Activated CD4-positive, CD25-positive, alpha-beta regulatory T cell treated with anti-CD3 and anti-CD28 coated beads, Interleukin-2, amount 50 U/mL, for 16 hours (primary cell): ENCODE results near the gene TTLL1.
A peak's percentile ranks its signal among the peaks of the same experiment; 100 is the strongest.
"Not testable (repeated sequence)": the region's sequence is repeated elsewhere in the genome, so short reads cannot be mapped to it uniquely, and the experiment has no call there.

Experiments
- DNase-seq: peaks from one replicate; pipeline ENCODE4 v3.0.0-alpha.2; 2020; ENCODE audit warnings: low read depth, low spot score

The TTLL1 gene

DNA sequence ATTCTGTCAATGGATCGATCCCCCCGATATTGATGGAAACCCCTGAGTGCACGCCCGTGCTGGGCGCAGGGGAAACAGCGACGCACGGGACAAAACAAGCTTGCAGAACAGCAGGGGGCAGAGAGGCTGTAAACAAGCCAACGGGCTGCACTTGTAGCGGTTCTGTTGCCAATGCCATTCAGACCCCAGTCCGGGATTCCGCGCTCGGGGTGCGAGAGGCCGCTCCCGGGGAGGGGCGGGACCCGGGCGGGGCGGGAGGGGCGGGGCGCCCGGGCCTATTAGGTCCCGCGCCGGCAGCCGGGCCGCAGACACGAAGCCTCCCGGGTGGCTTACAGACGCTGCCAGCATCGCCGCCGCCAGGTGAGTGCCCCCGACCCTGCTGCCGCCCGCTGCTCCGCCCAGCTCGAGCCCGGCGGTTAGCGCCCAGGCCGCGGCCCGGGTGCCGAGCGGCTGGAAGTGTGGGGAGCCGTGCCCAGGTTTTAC, 21.3 kb upstream of the TTLL1 start, which contains the start of gene BIK:
Gene BIK (plus strand): TSS at position 307 of the 483 bp plus-strand sequence. CDS start 13,273 bp downstream, outside the sequence.
- peak; percentile 2 for DNase-seq

DNA sequence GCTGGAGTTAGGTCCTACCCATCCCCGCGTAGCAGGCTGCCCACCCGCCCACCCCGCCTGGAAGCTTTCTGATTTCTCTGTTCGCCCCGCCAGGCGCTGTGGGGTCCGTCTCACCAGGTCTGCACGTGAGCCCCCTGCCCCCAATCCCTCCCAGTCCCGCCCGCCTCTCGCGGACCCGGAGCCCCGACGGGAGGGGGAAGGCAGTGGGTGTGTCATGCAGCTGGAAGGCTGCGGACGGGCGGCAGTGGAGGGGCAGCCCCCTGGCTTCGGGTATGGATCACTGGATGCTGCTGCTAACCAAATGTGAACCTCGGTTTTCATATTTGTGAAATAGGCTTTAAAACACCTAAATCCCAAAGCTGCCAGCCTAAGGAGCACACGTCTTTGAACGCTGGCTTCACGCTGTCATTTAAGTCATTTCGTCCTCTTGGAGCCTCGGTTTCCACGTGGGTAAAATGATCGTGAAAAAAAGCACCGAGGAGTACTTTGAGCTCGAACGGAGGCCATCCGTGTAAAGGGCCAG, 20.8 kb upstream of the TTLL1 start:
- no peak for DNase-seq

DNA sequence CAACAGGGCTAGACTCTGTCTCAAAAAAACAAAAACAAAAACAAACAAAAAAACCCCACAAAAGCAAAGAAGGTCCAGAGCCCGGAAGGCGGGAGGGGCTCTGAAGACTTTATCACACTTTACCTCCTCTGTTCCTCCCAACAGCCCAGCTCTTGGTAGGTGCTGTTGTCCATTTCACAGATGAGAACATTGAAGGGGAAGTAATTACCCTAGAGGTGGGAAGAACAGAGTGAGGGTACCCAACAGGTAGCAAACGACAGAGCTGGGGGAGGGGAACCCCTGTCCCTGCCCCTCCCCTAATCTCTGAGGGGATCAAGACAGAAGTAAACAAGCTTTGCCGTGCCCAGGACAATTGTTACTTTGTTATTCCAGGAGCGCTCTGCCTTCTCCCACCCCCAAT, 20.3 kb upstream of the TTLL1 start:
- no peak for DNase-seq

DNA sequence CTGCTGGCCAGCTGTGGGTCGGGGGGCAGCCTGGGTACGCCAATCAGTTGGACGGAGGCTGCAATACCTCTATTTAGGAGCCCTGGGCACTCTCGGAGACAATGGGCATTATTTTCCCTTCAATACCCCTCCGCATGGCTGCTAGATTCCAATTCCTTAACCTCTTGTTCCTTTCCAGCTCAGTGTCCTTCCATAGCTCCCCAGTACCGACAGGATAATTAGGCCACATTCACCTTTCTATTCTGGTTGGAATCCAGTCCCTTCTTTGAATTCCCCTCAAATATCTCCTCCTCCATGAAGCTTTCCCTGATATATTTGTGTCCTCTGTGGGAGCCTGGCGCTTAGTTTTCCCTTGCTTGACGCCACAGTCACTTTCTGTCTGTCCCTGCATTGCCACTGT, 17.1 kb upstream of the TTLL1 start:
- DNase-seq, result no peak

DNA sequence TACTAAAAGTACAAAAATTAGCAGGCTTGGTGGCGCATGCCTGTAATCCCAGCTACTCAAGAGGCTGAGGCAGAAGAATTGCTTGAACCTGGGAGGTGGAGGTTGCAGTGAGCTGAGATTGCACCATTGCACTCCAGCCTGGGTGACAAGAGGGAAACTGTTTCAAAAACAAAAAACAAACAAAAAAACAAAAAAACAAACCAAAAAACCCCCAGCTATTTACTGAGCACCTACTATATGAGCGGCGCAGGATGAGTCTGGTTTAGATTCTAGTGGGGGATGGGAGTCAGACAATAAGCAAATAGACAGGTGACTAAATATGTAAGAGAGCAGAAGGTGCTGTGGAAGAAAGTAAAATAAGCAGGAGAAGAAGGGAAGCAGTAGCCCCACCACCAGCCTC, 15.8 kb upstream of the TTLL1 start:
- not testable (repeated sequence) for DNase-seq

DNA sequence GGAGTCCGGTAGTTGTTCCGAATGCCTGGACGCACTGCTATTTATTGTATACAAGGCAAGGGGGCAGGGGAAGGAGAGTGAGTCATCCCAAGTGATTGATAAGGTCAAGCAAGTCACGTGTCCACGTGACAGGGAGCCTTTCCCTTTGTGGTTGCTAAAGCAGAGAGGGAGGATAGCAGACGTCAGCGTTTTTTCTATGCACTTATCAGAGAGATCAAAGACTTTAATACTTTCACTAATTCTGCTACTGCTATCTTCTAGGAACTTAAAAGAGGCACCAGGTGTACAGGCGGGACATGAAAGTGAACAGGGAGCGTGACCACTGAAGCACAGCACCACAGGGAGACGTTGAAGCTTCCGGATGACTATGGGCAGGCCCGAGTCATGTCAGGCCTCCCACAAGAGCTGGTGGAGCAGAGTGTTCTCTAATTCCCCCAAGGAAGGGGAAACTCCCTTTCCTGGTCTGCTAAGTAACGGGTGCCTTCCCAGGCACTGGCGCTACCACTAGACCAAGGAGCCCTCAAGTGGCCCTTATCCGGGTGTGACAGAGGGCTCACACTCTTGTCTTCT, 14.9 kb upstream of the TTLL1 start:
- DNase-seq, result not testable (repeated sequence)

DNA sequence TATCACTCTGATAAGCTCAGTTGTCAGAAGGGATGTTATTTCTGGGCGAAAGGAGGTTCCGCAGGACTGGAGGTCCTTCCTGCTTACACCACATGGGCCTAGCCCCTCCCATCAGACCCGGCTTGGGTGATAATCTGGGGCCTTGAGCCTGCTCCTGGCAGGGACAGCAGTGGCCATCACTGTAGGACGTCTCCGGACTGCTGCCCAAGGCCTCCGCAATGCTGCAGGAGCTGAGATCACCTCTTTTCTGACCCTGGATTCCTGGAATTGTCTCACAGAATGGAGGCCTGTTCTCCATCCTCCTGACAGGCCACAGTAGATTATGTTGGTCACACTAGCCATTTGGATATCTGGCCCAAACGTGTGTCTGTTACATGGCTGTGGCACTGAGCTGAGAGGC, 12.1 kb upstream of the TTLL1 start:
- DNase-seq, result no peak

DNA sequence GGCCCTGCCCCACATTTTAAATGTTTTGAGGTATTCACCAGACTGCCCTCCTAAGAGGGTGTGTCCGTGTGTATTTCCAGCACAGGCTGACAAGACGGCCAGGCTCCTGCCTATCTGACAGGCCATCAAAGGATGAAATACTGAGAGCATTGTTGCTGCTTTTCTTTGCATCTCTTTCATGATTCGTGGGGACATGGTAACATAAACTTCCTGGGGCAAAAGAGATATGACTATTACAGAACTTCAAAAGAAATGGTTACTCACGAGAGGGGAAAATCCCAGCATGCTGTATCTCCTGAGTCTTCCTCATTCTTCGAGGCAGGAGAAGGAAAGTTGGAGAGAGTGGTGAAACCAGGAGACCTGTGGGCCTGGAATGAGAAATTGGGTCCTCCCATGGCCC, 11.0 kb upstream of the TTLL1 start:
- DNase-seq, result no peak

DNA sequence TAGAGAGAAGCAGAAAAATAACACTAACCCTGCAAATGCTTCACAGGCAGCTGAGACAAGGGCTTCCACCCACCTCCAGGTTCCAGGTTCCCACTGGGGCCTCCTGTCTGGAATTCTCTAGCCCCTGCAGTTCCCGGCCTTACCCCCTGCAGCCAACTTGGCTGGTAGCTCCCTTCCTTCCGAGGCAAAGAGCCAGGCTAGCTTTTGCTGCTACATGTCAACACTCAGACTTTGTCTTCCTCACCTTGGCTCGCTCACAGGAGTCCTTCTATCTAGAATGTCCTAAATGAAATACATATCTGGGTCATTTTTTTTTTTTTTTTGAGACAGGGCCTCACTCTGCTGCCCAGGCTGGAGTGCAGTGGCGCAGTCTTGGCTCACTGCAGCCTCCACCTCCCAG, 9.9 kb upstream of the TTLL1 start:
- DNase-seq, result no peak

DNA sequence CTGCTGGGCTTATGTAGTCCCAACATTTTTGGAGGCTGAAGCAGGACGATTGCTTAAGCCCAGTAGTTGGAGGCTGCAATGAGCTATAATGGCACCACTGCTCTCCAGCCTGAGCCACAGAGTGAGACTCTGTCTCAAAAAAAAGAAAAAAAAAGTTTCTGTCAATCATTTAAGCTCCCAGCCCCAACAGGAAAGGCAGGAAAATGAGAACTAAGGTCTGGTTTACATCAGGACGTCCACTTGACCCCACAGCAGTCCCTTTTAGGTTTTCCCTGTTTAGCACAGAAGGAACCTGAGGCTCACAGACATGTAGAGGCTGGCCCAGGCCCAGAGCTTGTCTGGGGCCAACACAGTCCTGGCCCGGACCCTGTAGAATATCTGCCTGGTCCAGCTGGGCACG, 9.2 kb upstream of the TTLL1 start:
- no peak for DNase-seq

DNA sequence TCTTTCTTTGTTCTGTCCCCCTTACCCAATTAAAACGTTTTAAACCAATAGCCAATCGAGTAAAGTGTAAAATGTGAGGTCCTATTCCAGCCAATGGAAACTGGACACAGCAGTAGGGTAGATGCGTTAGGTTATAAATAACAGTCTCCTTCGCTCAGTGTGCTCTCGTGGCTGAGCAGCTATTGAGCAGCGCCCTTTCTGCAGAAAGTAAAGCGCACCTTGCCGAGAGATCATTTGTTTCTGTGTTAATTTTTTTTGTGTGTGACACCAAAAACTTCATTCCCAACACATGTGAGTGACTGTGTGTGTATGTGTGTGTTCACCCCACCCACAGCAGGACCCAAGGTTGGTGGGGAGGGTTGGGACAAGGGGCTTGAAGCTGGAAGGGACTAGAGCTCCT, 7.2 kb upstream of the TTLL1 start:
- DNase-seq, result no peak

DNA sequence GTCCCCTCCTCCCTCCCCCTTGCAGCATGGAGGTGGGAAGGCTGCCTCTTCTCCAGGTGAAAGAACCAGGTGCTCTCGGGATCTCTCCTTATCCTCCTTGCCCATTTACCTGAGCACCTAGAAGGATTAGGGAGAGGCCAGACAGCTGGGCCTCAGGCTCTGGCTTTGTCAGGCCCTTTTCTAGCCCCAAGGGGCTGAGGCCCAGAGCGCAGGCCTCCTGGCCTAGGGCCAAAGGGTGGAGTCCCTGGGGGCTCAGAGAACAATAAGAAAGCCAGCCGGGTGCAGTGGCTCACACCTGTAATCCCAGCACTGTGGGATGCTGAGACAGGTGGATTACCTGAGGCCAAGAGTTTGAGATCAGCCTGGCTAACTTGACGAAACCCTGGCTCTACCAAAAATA, 5.4 kb upstream of the TTLL1 start:
- DNase-seq, result no peak

DNA sequence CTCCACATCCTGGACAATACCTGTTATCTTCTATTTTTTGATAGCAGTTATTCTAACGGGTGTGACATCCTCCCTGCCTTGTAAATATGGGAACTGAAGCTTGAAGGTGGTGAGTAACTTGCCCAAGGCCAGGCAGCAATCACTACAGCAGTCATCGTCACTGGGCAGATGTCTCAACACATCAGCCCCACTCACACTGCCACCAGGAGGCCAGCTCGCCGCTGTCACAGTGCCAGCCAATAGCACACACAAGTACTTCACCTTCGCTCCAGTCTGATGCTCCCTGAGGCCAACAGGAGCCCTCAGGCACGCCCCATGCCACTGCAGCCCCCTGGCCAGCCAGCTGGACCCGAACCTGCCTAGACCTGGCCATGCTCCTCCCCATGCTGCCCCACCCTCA, 4.9 kb upstream of the TTLL1 start:
- no peak for DNase-seq

DNA sequence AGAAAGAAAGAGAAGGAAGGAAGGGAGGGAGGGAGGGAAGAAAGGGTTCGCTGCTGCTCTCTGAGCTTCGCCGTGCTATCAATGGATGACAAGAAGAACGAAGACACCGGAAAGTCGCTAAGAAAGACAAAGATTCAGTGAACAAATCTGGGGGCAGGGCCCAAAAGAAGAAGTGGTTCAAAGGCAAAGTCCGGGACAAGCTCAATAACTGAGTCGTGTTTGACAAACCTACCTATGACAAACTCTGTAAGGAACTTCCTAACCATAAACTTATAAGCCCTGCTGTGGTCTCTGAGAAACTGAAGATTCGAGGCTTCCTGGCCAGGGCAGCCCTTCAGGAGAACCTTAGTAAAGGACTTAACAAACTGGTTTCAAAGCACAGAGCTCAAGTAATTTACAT, 2.9 kb upstream of the TTLL1 start:
- DNase-seq, result no peak

DNA sequence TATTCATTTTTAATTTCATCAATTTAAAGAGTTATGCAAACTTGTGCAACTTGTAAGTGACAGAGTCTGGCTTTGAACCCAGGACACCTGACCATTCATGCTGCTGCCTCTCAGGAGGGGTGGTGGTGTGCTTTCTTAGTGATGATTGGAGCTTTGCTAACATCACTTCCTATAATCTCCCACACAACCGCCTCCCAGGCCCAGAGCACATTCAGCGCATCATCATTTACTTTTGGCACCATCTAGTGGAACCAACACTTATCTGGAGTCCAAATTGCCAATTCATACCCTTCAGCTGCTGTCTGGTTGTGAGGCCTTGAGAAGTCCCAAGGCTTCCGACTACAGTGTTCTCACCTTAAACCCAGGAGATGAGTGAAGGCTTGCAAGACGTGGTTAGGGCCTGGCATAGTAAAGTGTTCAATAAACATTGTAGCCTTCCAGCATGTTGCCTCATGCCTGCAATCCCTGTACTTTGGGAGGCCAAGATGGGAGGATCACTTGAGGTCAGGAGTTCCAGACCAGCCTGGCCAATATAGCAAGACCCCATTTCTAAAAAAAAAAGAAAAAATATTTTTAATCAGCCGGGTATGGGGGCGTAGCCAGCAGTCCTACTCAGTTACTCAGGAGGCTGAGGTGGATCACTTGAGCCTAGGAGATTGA, 1.1 kb upstream of the TTLL1 start:
- DNase-seq, result no peak

DNA sequence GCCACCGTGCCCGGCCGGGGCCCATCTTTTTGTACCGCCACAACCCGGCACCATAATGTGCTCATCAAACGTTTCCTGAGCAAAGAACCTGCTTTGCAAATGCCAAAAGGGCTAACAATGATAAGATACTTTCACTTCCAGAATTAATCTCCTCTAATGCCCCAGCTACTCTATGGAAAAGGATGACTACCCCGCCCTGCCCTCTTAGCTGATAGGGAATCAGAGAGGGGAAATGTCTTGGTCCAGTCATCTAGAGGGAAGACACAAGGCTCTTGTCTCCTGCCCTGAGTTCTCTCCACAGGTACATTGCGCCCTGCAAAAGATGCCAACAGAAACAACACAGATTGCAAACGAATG, 586 bp downstream of the TTLL1 start:
- no peak for DNase-seq

DNA sequence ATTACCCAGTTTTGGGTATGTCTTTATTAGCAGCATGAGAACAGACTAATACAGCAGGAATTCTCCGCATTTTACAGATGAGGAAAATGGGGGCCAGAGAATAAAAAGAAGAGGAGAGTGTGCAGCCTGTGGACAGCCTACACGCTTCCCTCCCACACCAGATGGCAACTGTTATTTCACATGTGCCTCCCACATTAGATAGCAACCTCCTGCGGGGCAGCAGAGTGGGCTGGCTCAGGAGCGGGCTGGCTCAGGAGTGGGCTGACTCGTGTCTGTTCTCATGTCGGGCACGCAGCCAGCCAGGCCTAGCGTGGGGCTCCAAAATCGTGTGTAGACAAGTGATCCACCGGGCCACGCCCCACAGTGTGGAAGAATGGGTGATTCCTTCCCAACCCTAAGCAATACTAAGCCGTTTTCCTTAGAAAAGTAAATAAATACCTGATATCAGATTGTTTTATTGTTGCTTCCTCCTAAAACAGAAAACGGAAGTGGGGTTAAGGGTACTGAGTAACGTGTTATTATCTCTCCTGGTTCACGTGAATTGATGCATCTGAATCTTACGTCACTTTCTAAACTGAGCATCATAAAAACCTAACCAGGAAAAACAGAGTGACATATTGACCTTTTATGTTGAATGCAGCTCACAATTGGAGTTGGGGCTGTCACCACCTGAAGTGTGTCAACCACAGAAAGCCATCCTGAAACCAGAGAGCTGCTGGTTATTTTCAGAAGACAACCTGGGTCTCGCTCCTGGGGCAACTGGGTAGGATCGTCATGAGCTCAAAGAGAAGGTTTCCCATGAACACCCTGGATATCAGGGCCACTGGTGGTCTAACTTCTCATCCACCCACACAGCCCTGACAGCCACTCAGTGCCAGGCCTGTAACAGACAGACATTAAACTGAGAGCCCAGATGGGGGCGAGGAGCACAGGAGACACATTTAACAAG, 3.3 kb downstream of the TTLL1 start:
- DNase-seq, result no peak

DNA sequence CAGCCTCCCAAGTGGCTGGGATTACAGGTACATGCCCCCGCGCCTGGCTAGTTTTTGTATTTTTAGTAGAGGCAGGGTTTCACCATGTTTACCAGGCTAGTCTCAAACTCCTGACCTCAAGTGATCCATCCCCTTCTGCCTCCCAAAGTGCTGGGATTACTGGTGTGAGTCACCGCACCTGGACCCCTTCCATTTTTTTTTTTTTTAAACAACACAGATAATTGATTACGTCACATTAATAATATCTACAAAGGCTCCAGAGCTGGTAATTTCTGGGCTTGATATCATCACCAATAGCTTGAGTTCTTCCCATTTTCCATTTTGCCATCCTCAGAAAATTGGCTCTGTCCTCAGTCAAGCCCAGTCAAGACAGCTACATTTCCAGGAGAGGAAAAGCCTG, 7.2 kb downstream of the TTLL1 start:
- no peak for DNase-seq

DNA sequence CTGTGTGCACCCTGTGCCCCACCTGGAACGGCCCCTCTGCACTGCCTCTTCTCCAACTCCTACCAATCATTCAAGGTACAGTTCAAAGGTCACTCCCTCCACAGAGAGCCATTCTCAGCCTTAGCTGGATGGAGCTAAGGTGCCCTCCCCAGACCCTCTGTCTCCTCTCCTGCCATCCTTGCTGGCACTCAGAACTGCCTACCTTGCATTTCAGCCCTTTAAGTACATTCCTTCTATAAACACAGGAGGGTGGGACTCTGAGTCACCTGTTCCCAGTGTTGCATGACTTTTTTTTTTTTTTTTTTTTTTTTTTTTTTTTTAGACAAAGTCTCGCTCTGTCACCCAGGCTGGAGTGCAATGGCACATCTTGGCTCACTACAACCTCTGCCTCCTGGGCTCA, 8.6 kb downstream of the TTLL1 start:
- no peak for DNase-seq

DNA sequence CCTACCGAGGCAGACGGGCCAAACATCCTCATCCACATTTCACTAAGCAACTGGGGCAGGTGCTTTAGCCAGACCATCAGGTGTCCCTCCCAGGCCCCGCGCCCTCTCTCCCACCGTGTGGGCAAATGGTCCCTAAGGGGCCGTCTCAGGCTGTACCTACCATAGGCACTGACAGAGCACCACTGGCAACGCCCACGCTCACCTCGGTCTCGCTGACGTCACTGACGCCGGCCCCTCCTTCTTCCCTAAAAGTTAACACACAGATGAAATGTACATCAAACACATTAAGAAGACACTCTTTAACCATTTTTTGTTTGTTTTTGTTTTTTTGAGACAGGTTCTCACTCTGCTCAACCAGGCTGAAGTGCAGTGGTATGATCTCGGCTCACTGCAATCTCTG, 9.4 kb downstream of the TTLL1 start:
- DNase-seq, result no peak

DNA sequence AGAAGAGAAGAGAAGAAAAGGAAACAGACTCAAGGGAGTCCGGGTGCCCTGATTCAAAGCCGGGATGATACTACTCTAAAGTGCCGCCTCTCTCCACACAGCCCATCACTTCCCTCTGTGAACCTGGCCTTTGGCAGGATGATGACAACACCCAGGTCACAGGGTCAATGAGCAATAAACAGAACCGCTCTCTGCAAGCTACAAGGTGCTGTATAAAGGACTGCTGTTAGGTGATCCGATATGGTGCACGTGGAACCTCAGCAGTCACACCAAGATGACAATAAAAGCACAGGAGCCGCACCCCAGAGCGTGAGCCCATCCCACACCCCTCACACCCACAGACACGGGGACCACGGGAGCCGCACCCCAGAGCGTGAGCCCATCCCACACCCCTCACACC, 10.7 kb downstream of the TTLL1 start:
- no peak for DNase-seq

DNA sequence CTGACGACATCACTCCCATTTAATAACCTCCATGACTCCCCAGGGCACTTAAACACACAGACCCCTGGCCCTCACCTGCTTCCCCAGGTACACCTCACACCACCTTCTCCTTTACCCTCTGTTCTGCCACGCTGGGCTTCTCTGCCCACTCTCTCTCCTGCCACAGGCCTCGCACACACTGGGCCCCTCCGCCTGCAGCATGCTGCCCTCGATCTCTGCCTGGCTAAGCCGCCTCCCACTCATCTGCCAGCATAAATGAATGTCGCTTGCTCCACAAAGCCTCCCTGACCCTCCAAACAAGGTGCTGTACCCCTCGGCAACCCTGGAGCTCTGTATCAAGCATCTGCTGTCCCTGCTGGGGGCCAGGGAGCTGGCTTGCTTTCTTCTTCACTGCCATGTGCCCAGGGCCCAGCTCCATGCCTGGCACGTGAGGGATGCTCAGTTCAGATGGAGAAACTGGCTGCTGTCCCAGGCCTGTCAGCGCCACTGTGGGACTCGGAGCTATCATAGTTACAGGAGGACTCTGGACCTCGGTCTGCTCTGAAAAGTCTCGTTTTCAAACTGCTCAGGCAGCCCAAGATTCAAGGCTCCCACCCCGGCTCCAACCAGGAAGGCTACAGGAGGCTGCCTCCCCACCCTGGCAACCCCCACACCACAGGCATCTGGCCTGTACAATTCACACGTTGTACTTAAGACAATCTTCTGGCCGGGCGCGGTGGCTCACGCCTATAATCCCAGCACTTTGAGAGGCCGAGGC, 11.9 kb downstream of the TTLL1 start:
- DNase-seq, result no peak
